MM.1S (cell line): ENCODE measurements around the gene TMEM184A.
"Not testable (repeated sequence)": the region's sequence is repeated elsewhere in the genome, so short reads cannot be mapped to it uniquely, and the experiment has no call there.

Source experiments
- EZH2 ChIP-seq: fragments of 300-600 bp; sonication (generic); optimal IDR thresholded peaks from 2 replicates; pipeline ENCODE3; 2017; ENCODE audit warnings: low read depth, mild to moderate bottlenecking, antibody characterized with exemption, low read length, mixed read lengths
- EZH2phosphoT487 ChIP-seq: fragments of 300-600 bp; sonication (generic); IDR thresholded peaks from 2 replicates; pipeline ENCODE4 v1.6.1; 2018; ENCODE audit warnings: antibody characterized with exemption, low read length
- TF ChIP-seq, protein P1 (sequence below): fragments of 300-600 bp; sonication (generic); IDR thresholded peaks from 2 replicates; pipeline ENCODE4 v1.5.1; 2016; ENCODE audit warnings: antibody characterized with exemption, low read length, mixed read lengths

- TF ChIP-seq, protein P1, sequence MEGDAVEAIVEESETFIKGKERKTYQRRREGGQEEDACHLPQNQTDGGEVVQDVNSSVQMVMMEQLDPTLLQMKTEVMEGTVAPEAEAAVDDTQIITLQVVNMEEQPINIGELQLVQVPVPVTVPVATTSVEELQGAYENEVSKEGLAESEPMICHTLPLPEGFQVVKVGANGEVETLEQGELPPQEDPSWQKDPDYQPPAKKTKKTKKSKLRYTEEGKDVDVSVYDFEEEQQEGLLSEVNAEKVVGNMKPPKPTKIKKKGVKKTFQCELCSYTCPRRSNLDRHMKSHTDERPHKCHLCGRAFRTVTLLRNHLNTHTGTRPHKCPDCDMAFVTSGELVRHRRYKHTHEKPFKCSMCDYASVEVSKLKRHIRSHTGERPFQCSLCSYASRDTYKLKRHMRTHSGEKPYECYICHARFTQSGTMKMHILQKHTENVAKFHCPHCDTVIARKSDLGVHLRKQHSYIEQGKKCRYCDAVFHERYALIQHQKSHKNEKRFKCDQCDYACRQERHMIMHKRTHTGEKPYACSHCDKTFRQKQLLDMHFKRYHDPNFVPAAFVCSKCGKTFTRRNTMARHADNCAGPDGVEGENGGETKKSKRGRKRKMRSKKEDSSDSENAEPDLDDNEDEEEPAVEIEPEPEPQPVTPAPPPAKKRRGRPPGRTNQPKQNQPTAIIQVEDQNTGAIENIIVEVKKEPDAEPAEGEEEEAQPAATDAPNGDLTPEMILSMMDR: not testable (repeated sequence)
- TF ChIP-seq EZH2, EZH2phosphoT487: not testable (repeated sequence)
These were observed 40.5 kb downstream of the TMEM184A start for GRCh38 chr7:1515509-1515967.
